Neuronal stem cell (in vitro differentiated cells): ENCODE results near the gene DCUN1D4.

Source experiments
- DNase-seq: peaks from one replicate; pipeline ENCODE4 v3.0.0-alpha.2; 2013; ENCODE audit warnings: low spot score
- H2AFZ ChIP-seq: one replicate; pipeline ENCODE4 v1.6.1; 2013; ENCODE audit warnings: mild to moderate bottlenecking, low read length, inconsistent platforms
- H2AK5ac ChIP-seq: 2 replicates; pipeline ENCODE4 v1.6.1; 2013; ENCODE audit warnings: low read depth, mild to moderate bottlenecking, inconsistent platforms, low read length, moderate library complexity, mixed read lengths
- H2BK120ac ChIP-seq: 2 replicates; pipeline ENCODE4 v1.6.1; 2013; ENCODE audit warnings: low read depth, mild to moderate bottlenecking, inconsistent platforms, low read length, moderate library complexity, mixed read lengths
- H2BK12ac ChIP-seq: one replicate; pipeline ENCODE4 v1.6.1; 2013; ENCODE audit warnings: low read length, inconsistent platforms
- H2BK15ac ChIP-seq: 2 replicates; pipeline ENCODE4 v1.6.1; 2013; ENCODE audit warnings: mild to moderate bottlenecking, low read length, inconsistent platforms, mixed read lengths
- H2BK5ac ChIP-seq: one replicate; pipeline ENCODE4 v1.6.1; 2013; ENCODE audit warnings: inconsistent platforms, mild to moderate bottlenecking, low read length, moderate library complexity
- H3K14ac ChIP-seq: one replicate; pipeline ENCODE4 v1.6.1; 2013; ENCODE audit warnings: low read length, inconsistent platforms
- H3K18ac ChIP-seq: 2 replicates; pipeline ENCODE4 v1.6.1; 2013; ENCODE audit warnings: low read length, inconsistent platforms
- H3K23ac ChIP-seq: 2 replicates; pipeline ENCODE4 v1.6.1; 2013; ENCODE audit warnings: low read depth, mild to moderate bottlenecking, mixed read lengths, low read length, inconsistent platforms; ENCODE audit not compliant: poor library complexity
- H3K27ac ChIP-seq: replicated peaks from 3 replicates; pipeline ENCODE4 v1.5.1; 2013; ENCODE audit warnings: low read length, inconsistent platforms
- H3K27me3 ChIP-seq, 3 experiments: 2 replicates each; pipeline ENCODE4 v1.6.1; 2013; ENCODE audit warnings: low read length in 3 of 3, mild to moderate bottlenecking in 2 of 3, inconsistent platforms in 1 of 3, low read depth in 1 of 3, mixed read lengths in 1 of 3, moderate library complexity in 1 of 3; ENCODE audit not compliant: control insufficient read depth in 3 of 3, insufficient read depth in 3 of 3
- H3K36me3 ChIP-seq, 2 donors: replicated peaks in 1 of 2; 2 replicates each; pipeline ENCODE4 v1.6.1; 2013; ENCODE audit warnings: low read length in 2 of 2; ENCODE audit not compliant: control insufficient read depth in 2 of 2, insufficient read depth in 2 of 2
- H3K4ac ChIP-seq: 2 replicates; pipeline ENCODE4 v1.6.1; 2013; ENCODE audit warnings: inconsistent platforms, mild to moderate bottlenecking, low read length, moderate library complexity
- H3K4me1 ChIP-seq, 2 donors: 1 replicate in 1 of 2; 2 replicates in 1 of 2; pipeline ENCODE4 v1.6.1; 2013; ENCODE audit warnings: low read length in 2 of 2, low read depth in 1 of 2; ENCODE audit not compliant: control insufficient read depth in 2 of 2, insufficient read depth in 1 of 2
- H3K4me2 ChIP-seq: one replicate; pipeline ENCODE4 v1.6.1; 2013; ENCODE audit warnings: mild to moderate bottlenecking, low read length, inconsistent platforms; ENCODE audit not compliant: insufficient read depth, poor library complexity, severe bottlenecking
- H3K4me3 ChIP-seq, 2 donors: 2 replicates each; pipeline ENCODE4 v1.5.1; 2013; ENCODE audit warnings: low read length in 2 of 2, mild to moderate bottlenecking in 2 of 2, inconsistent platforms in 1 of 2, moderate library complexity in 1 of 2
- H3K79me1 ChIP-seq: one replicate; pipeline ENCODE4 v1.6.1; 2013; ENCODE audit warnings: low read depth, mild to moderate bottlenecking, inconsistent platforms, low read length, moderate library complexity
- H3K9ac ChIP-seq: one replicate; pipeline ENCODE4 v1.6.1; 2013; ENCODE audit warnings: mild to moderate bottlenecking, low read depth, low read length, inconsistent platforms; ENCODE audit not compliant: poor library complexity
- H3K9me3 ChIP-seq, 2 donors: replicated peaks in 1 of 2; 2 replicates each; pipeline versions ENCODE3 to v1.6.1; 2013; ENCODE audit warnings: low read length in 2 of 2, mild to moderate bottlenecking in 2 of 2, inconsistent platforms in 1 of 2, low read depth in 1 of 2, mixed read lengths in 1 of 2, moderate library complexity in 1 of 2; ENCODE audit not compliant: control insufficient read depth in 2 of 2, insufficient read depth in 1 of 2
- H4K8ac ChIP-seq: one replicate; pipeline ENCODE4 v1.6.1; 2013; ENCODE audit warnings: low read depth, mild to moderate bottlenecking, inconsistent platforms, low read length, moderate library complexity
- H4K91ac ChIP-seq: one replicate; pipeline ENCODE4 v1.6.1; 2013; ENCODE audit warnings: low read length, low read depth, mild to moderate bottlenecking, inconsistent platforms; ENCODE audit not compliant: poor library complexity
- WGBS, 2 donors: extraction: QIAGEN DNeasy Blood & Tissue Kit; methylation state at CpG; one replicate each; pipeline ENCODE4 v1.1.7; 2013; ENCODE audit warnings: missing lambda C conversion rate in 2 of 2, mixed read lengths in 1 of 2; ENCODE audit not compliant: insufficient read length in 2 of 2, insufficient replicate concordance in 1 of 2; ENCODE audit errors: extremely low coverage in 2 of 2; 5-methylcytosine and 5-hydroxymethylcytosine counted together

DCUN1D4 gene

GRCh38 chr4:51930557-51930956, 87.6 kb downstream of the DCUN1D4 start:
- H3K4me2 ChIP-seq: no peak overlapping the region
- no peak overlapping the region for H3K23ac ChIP-seq
- H3K18ac ChIP-seq: no peak overlapping the region
- H3K4me1 ChIP-seq: no peaks in the 10 kb centered on the region
- no peak overlapping the region for H3K27ac ChIP-seq
- H3K9ac ChIP-seq: no peak overlapping the region
- no peak overlapping the region for H4K91ac ChIP-seq
- H2AFZ ChIP-seq: no peak overlapping the region
- no peaks in the 10 kb centered on the region for H3K9me3 ChIP-seq
- WGBS, 2 donors: no CpG with 5 or more reads among the region's 1 CpG
- H3K14ac ChIP-seq: no peak overlapping the region
- H3K79me1 ChIP-seq: no peaks in the 10 kb centered on the region
- no peak overlapping the region for H3K4me3 ChIP-seq
- peaks cover 0 to 7% (median 0%) of the 10 kb centered on the region in 3 experiments for H3K27me3 ChIP-seq
- no peak overlapping the region for H4K8ac ChIP-seq
- no peak overlapping the region for H2BK5ac ChIP-seq
- H2BK120ac ChIP-seq: no peak overlapping the region
- H2AK5ac ChIP-seq: no peak overlapping the region
- no peak overlapping the region for H2BK12ac ChIP-seq
- no peak for DNase-seq
- no peak overlapping the region for H3K4ac ChIP-seq
- no peak overlapping the region for H2BK15ac ChIP-seq
- no peaks in the 10 kb centered on the region for H3K36me3 ChIP-seq

GRCh38 chr4:51931461-51931860, 88.5 kb downstream of the DCUN1D4 start:
- no peak overlapping the region for H4K8ac ChIP-seq

GRCh38 chr4:51932261-51932660, 89.3 kb downstream of the DCUN1D4 start:
- no peak overlapping the region for H4K8ac ChIP-seq
- H3K14ac ChIP-seq: no peak overlapping the region
- H3K4me3 ChIP-seq: no peak overlapping the region
- H3K9ac ChIP-seq: no peak overlapping the region
- peaks cover 0 to 7% (median 0%) of the 10 kb centered on the region in 3 experiments for H3K27me3 ChIP-seq
- no CpG with 5 or more reads among the region's 2 CpGs for WGBS, 2 donors
- H2BK5ac ChIP-seq: no peak overlapping the region
- no peak overlapping the region for H3K4ac ChIP-seq
- no peak overlapping the region for H3K18ac ChIP-seq
- H3K79me1 ChIP-seq: no peaks in the 10 kb centered on the region
- H2BK120ac ChIP-seq: no peak overlapping the region
- H2BK12ac ChIP-seq: no peak overlapping the region
- H3K4me1 ChIP-seq: no peaks in the 10 kb centered on the region
- H3K4me2 ChIP-seq: no peak overlapping the region
- no peak overlapping the region for H2BK15ac ChIP-seq
- H2AFZ ChIP-seq: no peak overlapping the region
- DNase-seq: no peak
- no peak overlapping the region for H2AK5ac ChIP-seq
- no peak overlapping the region for H3K23ac ChIP-seq
- H4K91ac ChIP-seq: no peak overlapping the region
- H3K9me3 ChIP-seq: no peaks in the 10 kb centered on the region
- H3K36me3 ChIP-seq: no peaks in the 10 kb centered on the region
- no peak overlapping the region for H3K27ac ChIP-seq

More at GRCh38 chr4:51931461-51931860, 88.5 kb downstream of the DCUN1D4 start:
- Histone ChIP-seq H3K4me3 (no peak overlapping the region), H3K18ac (no peak overlapping the region), H3K23ac (no peak overlapping the region), H3K9me3 (no peaks in the 10 kb centered on the region), H2AFZ (no peak overlapping the region), H3K14ac (no peak overlapping the region), H2AK5ac (no peak overlapping the region), H3K36me3 (no peaks in the 10 kb centered on the region), H3K4me1 (no peaks in the 10 kb centered on the region), H2BK120ac (no peak overlapping the region), H2BK15ac (no peak overlapping the region), H3K27me3 (peaks cover 0 to 7% (median 0%) of the 10 kb centered on the region in 3 experiments), H3K27ac (no peak overlapping the region), H3K4me2 (no peak overlapping the region), H4K91ac (no peak overlapping the region), H3K9ac (no peak overlapping the region), H2BK5ac (no peak overlapping the region), H2BK12ac (no peak overlapping the region), H3K4ac (no peak overlapping the region), H3K79me1 (no peaks in the 10 kb centered on the region)
- no peak for DNase-seq

- no peak overlapping the region for H2BK12ac ChIP-seq
- no peak overlapping the region for H4K8ac ChIP-seq
- H3K4me1 ChIP-seq: no peaks in the 10 kb centered on the region
- no peak overlapping the region for H2BK5ac ChIP-seq
- H2AK5ac ChIP-seq: no peak overlapping the region
- H2BK120ac ChIP-seq: no peak overlapping the region
- DNase-seq: no peak
- H3K4me3 ChIP-seq: no peak overlapping the region
- no peak overlapping the region for H3K4me2 ChIP-seq
- H3K79me1 ChIP-seq: no peaks in the 10 kb centered on the region
- peaks cover 0 to 7% (median 0%) of the 10 kb centered on the region in 3 experiments for H3K27me3 ChIP-seq
- no CpG with 5 or more reads among the region's 3 CpGs for WGBS, 2 donors
- no peak overlapping the region for H4K91ac ChIP-seq
- H2BK15ac ChIP-seq: no peak overlapping the region
- H3K14ac ChIP-seq: no peak overlapping the region
- H3K9me3 ChIP-seq: no peaks in the 10 kb centered on the region
- H3K23ac ChIP-seq: no peak overlapping the region
- no peak overlapping the region for H2AFZ ChIP-seq
- no peak overlapping the region for H3K9ac ChIP-seq
- H3K18ac ChIP-seq: no peak overlapping the region
- no peak overlapping the region for H3K4ac ChIP-seq
- no peak overlapping the region for H3K27ac ChIP-seq
- H3K36me3 ChIP-seq: no peaks in the 10 kb centered on the region
These were observed 89.7 kb downstream of the DCUN1D4 start for GRCh38 chr4:51932684-51933083.
